Adrenal gland (tissue), 12 donors: ENCODE data around the gene FOXN3. TPM values are rescaled to one million over a fixed set of nuclear protein-coding genes. Genes with fewer than 3 reads are reported as not detected.

ENCODE experiments used
- DNase-seq, 7 donors: peaks; one replicate each; pipeline ENCODE4 v3.0.0-alpha.2; 2019 to 2020
- H3K27ac ChIP-seq, 5 donors: fragments of 200-600 bp; sonication (generic) in 4 of 5; 1 replicate in 3 of 5; 2 replicates in 2 of 5; pipeline versions ENCODE4 v1.5.1 to v1.8.0; 2016 to 2020; ENCODE audit warnings: mild to moderate bottlenecking in 1 of 5
- H3K27me3 ChIP-seq: fragments of 200-600 bp; 2 replicates; pipeline ENCODE4 v1.8.0; 2021
- H3K36me3 ChIP-seq, 2 donors: fragments of 200-600 bp; replicated peaks in 1 of 2; 1 replicate in 1 of 2; 2 replicates in 1 of 2; pipeline versions ENCODE4 v1.5.1 to v1.8.0; 2018 to 2022
- H3K4me1 ChIP-seq, 2 donors: fragments of 200-600 bp; replicated peaks in 1 of 2; 1 replicate in 1 of 2; 2 replicates in 1 of 2; pipeline versions ENCODE4 v1.5.1 to v1.8.0; 2018 to 2021
- H3K4me3 ChIP-seq, 4 donors: fragments of 200-600 bp; sonication (generic) in 3 of 4; one replicate each; pipeline ENCODE4 v1.5.1; 2016 to 2018
- H3K9me3 ChIP-seq, 3 donors: fragments of 200-600 bp; sonication (generic) in 1 of 3; replicated peaks in 1 of 3; 1 replicate in 2 of 3; 2 replicates in 1 of 3; pipeline versions ENCODE4 v1.5.1 to v1.8.0; 2016 to 2021
- POLR2A ChIP-seq, 2 donors: fragments of 450-650 bp; IDR thresholded peaks; one replicate each; pipeline ENCODE4 v1.6.1; 2017; ENCODE audit warnings: antibody characterized with exemption in 2 of 2, mild to moderate bottlenecking in 2 of 2, moderate library complexity in 1 of 2
- WGBS, 4 donors: extraction: QIAGEN DNeasy Blood & Tissue Kit in 2 of 4; methylation state at CpG; one replicate each; pipeline versions ENCODE4 v1.1.5 to v1.1.7; 2013 to 2017; 5-methylcytosine and 5-hydroxymethylcytosine counted together
- intact Hi-C, 2 donors: fragments of 100-400 bp; cut with DNase I; formaldehyde crosslinking; loops; one replicate each; pipeline versions ENCODE4 v1.14.1 to v1.15.0; 2022 to 2023
- polyA plus RNA-seq, 3 donors: library from polyadenylated mRNA; stranded (reverse); fragments of 200-250 nt in 2 of 3; fragments of 350-450 nt in 1 of 3; fragmentation: Illumina TruSeq in 1 of 3; extraction: RNeasy Lipid Tissue Mini Kit (QIAGEN cat#74804) in 1 of 3; gene quantifications; one replicate each; pipeline ENCODE4 v1.2.3, GENCODE V29; 2013 to 2014
- total RNA-seq, 9 donors: library from RNA; depleted of rRNA in 4 of 9; stranded (reverse); fragments of >200 nt in 4 of 9; fragments of 120-200 nt in 1 of 9; fragmentation: NEBNext Ultra II Directional in 1 of 9; extraction: Animal tissue kit (Norgen Biotek cat#: 25700) in 1 of 9; gene quantifications; one replicate each; pipeline versions ENCODE4 v1.1.0 to v1.2.4, GENCODE V29; 2013 to 2023
- TF ChIP-seq, protein P1 (sequence below), 6 experiments: fragments of 450-650 bp in 4 of 6; fragments of 200-600 bp in 2 of 6; sonication (generic) in 1 of 6; IDR thresholded peaks; 1 replicate in 5 of 6; 2 replicates in 1 of 6; pipeline versions ENCODE4 v1.5.1 to v1.8.0; 2016 to 2021; ENCODE audit warnings: antibody characterized with exemption in 6 of 6, mild to moderate bottlenecking in 2 of 6, moderate library complexity in 1 of 6
- donor health status: healthy with polysubstance abuse.
- donor health status: Bipolar disorder and iron deficiency.
- donor health status: DM: yes; HTN: yes; CAD: no.
- donor health status: DM: no; HTN: no; CAD: no.
- donor health status: DM: no; HTN: no; CAD: no.
- donor health status: DM: yes; HTN: yes; CAD: no.

The FOXN3 gene
- total and polyA plus RNA-seq, 12 donors = 10.7 to 131 (median 96.8) TPM

DNA sequence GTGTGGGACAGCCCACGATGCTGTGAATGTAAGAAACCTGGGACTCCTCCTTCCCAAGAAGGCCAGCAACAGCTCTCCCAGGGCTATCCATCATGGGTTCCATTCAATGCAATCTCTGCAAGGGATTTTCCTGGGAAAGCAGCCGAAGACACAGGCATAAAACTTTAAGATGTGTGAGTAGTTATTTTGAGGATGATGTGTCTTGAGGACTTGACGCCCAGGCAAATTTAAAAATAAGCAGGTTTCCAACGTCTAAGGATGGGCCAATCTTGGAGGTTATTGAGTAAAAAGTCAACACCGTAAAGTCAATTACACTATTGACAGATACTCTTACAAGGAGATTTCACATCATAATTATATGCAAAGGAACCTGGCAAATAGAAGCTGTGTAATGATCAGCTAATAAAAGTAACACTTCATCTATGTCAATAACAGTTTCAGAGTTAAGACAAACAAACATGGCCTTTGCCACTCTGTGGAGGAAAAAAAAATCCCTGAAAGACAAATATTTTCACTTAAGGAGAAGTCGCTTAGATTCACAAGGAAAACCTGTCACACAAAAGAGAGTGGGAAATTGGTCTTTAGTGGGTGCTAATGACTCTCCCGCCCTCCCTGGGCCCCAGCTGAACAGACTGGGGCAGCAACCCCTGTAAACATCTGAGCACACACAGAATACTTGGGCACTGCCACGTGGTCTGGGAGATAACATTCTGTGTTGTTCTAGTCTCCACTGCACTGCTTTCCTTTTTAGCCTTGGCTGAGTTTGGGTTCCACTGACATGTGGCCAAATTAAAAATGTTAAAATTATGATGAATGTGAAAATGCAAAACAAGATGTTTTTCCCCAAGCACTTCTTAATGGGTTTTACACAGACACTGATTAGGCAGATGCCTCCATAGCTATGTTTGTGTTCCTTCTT is 240.9 kb downstream of the FOXN3 start:
- Histone ChIP-seq H3K9me3 (peaks cover 0 to 8% (median 0%) of the 10 kb centered on the region in 3 donors), H3K27me3 (no peaks in the 10 kb centered on the region), H3K4me3 (no peak overlapping the region), H3K27ac (peak overlapping the region in 2 of 5 donors; percentile 17 to 19), H3K4me1 (no peaks in the 10 kb centered on the region), H3K36me3 (no peaks in the 10 kb centered on the region)
- no peak for DNase-seq
- intact Hi-C loops = loop anchor here in 1 of 2 donors (10.0 kb wide), 1 partner anchor 141 kb away; no protein-coding TSS in a partner anchor
- 78 to 84% (median 80%) methylated on average over 8 of the region's 8 CpGs for WGBS, 4 donors
- no peak for TF ChIP-seq POLR2A (IDR thresholded peaks at IDR 0.05)
- TF ChIP-seq, protein P1, sequence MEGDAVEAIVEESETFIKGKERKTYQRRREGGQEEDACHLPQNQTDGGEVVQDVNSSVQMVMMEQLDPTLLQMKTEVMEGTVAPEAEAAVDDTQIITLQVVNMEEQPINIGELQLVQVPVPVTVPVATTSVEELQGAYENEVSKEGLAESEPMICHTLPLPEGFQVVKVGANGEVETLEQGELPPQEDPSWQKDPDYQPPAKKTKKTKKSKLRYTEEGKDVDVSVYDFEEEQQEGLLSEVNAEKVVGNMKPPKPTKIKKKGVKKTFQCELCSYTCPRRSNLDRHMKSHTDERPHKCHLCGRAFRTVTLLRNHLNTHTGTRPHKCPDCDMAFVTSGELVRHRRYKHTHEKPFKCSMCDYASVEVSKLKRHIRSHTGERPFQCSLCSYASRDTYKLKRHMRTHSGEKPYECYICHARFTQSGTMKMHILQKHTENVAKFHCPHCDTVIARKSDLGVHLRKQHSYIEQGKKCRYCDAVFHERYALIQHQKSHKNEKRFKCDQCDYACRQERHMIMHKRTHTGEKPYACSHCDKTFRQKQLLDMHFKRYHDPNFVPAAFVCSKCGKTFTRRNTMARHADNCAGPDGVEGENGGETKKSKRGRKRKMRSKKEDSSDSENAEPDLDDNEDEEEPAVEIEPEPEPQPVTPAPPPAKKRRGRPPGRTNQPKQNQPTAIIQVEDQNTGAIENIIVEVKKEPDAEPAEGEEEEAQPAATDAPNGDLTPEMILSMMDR (IDR thresholded peaks at IDR 0.05) = no peak

DNA sequence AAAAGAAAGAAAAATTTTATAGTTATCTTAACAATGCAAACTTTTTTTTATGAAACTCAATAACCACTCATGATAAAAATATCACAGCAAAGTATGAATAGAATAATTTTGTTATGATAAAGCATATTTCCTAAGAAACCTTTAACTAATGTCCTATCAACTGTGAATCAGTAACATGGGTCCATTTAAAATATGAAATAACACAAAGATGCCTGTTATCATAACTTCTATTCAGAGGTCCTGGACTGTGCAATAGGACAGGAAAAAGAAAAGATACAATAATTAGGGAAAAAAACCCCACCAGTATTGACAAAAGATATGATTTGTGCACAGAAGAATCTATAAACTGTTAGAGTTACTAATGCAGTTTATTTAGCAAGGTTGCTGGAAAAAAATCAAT is 245.4 kb downstream of the FOXN3 start:
- DNase-seq = no peak
- no peaks in the 10 kb centered on the region for H3K36me3 ChIP-seq
- intact Hi-C loops = loop anchor here in 1 of 2 donors (10.0 kb wide), 1 partner anchor 137 kb away; no protein-coding TSS in a partner anchor
- no peaks in the 10 kb centered on the region for H3K27me3 ChIP-seq
- H3K4me1 ChIP-seq = peaks cover 0 to 4% of the 10 kb centered on the region in 2 donors
- no peak overlapping the region for H3K4me3 ChIP-seq
- no peak for TF ChIP-seq POLR2A (IDR thresholded peaks at IDR 0.05)
- TF ChIP-seq, protein P1 (IDR thresholded peaks at IDR 0.05) = no peak
- no peak overlapping the region for H3K27ac ChIP-seq
- H3K9me3 ChIP-seq = peaks cover 0 to 12% (median 0%) of the 10 kb centered on the region in 3 donors

DNA sequence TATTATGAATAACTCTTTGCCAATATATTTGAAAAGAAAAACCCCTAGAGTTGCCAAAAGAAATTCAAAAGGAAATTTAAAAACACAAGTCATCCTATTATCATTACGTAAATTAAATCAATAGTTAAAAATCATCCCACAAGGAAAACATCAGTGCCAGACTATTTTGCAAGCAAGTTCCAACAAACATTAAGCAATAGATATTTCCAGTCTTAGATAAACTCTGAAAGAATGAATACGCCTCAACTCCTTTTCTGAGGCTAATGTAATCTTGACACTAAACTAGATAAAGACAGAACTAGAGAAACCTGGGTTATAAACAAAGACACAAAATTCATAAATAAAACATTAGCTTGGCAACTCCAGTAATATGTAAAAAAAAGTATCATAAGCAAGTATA is 245.9 kb downstream of the FOXN3 start:
- no peak for TF ChIP-seq POLR2A (IDR thresholded peaks at IDR 0.05)
- TF ChIP-seq, protein P1 (IDR thresholded peaks at IDR 0.05) = no peak
- Histone ChIP-seq H3K27ac (peak overlapping the region in 1 of 5 donors; percentile 5), H3K9me3 (peaks cover 0 to 12% (median 0%) of the 10 kb centered on the region in 3 donors), H3K36me3 (no peaks in the 10 kb centered on the region), H3K27me3 (no peaks in the 10 kb centered on the region), H3K4me1 (peaks cover 2 to 8% of the 10 kb centered on the region in 2 donors), H3K4me3 (no peak overlapping the region)
- DNase-seq = no peak
- 39 to 54% (median 46%) methylated on average over 2 of the region's 2 CpGs for WGBS, 4 donors
- intact Hi-C loops = loop anchor here in 1 of 2 donors (10.0 kb wide), 1 partner anchor 136 kb away; no protein-coding TSS in a partner anchor

DNA sequence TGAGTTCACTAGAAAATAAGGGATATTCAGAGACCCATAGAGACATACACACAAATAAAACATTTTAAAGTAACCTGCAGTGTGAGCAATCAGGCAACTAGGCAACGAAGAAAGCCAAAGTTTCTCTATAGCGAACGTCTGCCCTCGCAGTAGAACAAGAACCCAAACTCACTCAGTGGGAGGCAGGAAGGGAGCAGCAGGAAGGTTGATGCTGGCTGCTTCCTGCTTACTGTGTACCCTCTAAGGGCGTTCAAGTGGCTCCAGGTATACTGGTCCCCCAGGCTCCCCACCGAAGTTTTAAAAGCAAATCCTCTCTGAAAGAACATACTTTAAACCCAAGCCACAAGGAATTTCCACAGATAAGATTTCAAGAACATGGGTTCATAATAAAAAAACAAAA is 249.3 kb downstream of the FOXN3 start:
- Histone ChIP-seq H3K4me1 (peaks cover 18 to 29% of the 10 kb centered on the region in 2 donors), H3K27me3 (no peaks in the 10 kb centered on the region), H3K36me3 (peaks cover 0 to 2% of the 10 kb centered on the region in 2 donors), H3K9me3 (peaks cover 0 to 12% (median 0%) of the 10 kb centered on the region in 3 donors), H3K27ac (no peak overlapping the region), H3K4me3 (no peak overlapping the region)
- WGBS, 4 donors = 72 to 95% (median 80%) methylated on average over 6 of the region's 6 CpGs
- DNase-seq = no peak
- TF ChIP-seq, protein P1 (IDR thresholded peaks at IDR 0.05) = no peak
- TF ChIP-seq POLR2A (IDR thresholded peaks at IDR 0.05) = no peak
- intact Hi-C loops = no loop called here
